T-cell (primary cell): ENCODE data around the gene MZT1. TPM values are rescaled to one million over a fixed set of nuclear protein-coding genes. Genes with fewer than 3 reads are reported as not detected.

ENCODE experiments used
- ATAC-seq, 4 experiments: fragments of 200-7000 bp in 3 of 4; fragments of 150-1000 bp in 1 of 4; cut with Tn5 transposase; replicated peaks in 1 of 4; 1 replicate in 3 of 4; 2 replicates in 1 of 4; pipeline ENCODE4 v1.10.0; 2021; ENCODE audit warnings: moderate library complexity in 3 of 4, mild to moderate bottlenecking in 2 of 4, moderate number of reproducible peaks in 1 of 4
- CTCF ChIA-PET, 2 donors: fragments of 300-600 bp; sonication (Branson Sonifier 250); formaldehyde crosslinking; loops; one replicate each; lab custom pipeline; 2022; ENCODE audit warnings: antibody characterized with exemption in 2 of 2; lab: Charles Lee
- POLR2A ChIA-PET, 2 donors: fragments of 300-600 bp; sonication (Branson Sonifier 250); formaldehyde crosslinking; loops; one replicate each; lab custom pipeline; 2022; ENCODE audit warnings: antibody characterized with exemption in 2 of 2; lab: Charles Lee
- DNase-seq, 35 experiments: peaks; one replicate each; pipeline versions ENCODE4 v3.0.0 to v3.0.0-alpha.2; 2013 to 2023
- H3K27ac ChIP-seq: one replicate; pipeline ENCODE4 v1.5.1; 2013; ENCODE audit warnings: low read length
- H3K27me3 ChIP-seq, 2 experiments: replicated peaks in 1 of 2; 1 replicate in 1 of 2; 2 replicates in 1 of 2; pipeline versions ENCODE4 v1.6.1 to v1.7.0; 2013; ENCODE audit warnings: low read length in 1 of 2, mixed read lengths in 1 of 2; ENCODE audit not compliant: control insufficient read depth in 2 of 2, insufficient read depth in 2 of 2; ENCODE audit errors: extremely low read depth in 1 of 2
- H3K36me3 ChIP-seq, 2 donors: 1 replicate in 1 of 2; 2 replicates in 1 of 2; pipeline versions ENCODE4 v1.6.1 to v1.7.0; 2013; ENCODE audit warnings: low read length in 1 of 2; ENCODE audit not compliant: control insufficient read depth in 2 of 2, insufficient read depth in 1 of 2; ENCODE audit errors: extremely low read depth in 1 of 2
- H3K4me1 ChIP-seq, 2 experiments: 1 replicate in 1 of 2; 2 replicates in 1 of 2; pipeline versions ENCODE4 v1.6.1 to v1.7.0; 2013; ENCODE audit warnings: low read length in 2 of 2, mixed read lengths in 1 of 2; ENCODE audit not compliant: insufficient read depth in 2 of 2, control insufficient read depth in 1 of 2; ENCODE audit errors: extremely low read depth in 1 of 2
- H3K4me3 ChIP-seq, 2 donors: 1 replicate in 1 of 2; 2 replicates in 1 of 2; pipeline versions ENCODE4 v1.5.1 to v1.7.0; 2013; ENCODE audit warnings: mild to moderate bottlenecking in 2 of 2, low read length in 1 of 2, moderate library complexity in 1 of 2; ENCODE audit not compliant: control insufficient read depth in 1 of 2; ENCODE audit errors: extremely low read depth in 1 of 2
- H3K9me3 ChIP-seq: 2 replicates; pipeline ENCODE4 v1.7.0; 2013
- H3K27ac Mint-ChIP-seq, 2 donors: one replicate each; pipeline ENCODE4 v1.8.0; 2020 to 2021; ENCODE audit warnings: mild to moderate bottlenecking in 2 of 2, mixed read lengths in 2 of 2
- H3K27me3 Mint-ChIP-seq, 2 donors: one replicate each; pipeline ENCODE4 v1.8.0; 2021 to 2022; ENCODE audit warnings: mixed read lengths in 2 of 2
- H3K36me3 Mint-ChIP-seq: one replicate; pipeline ENCODE4 v1.8.0; 2021; ENCODE audit warnings: mixed read lengths
- H3K4me1 Mint-ChIP-seq, 3 donors: one replicate each; pipeline ENCODE4 v1.8.0; 2020 to 2022; ENCODE audit warnings: mixed read lengths in 3 of 3, mild to moderate bottlenecking in 1 of 3
- H3K4me3 Mint-ChIP-seq, 3 donors: one replicate each; pipeline ENCODE4 v1.8.0; 2020 to 2022; ENCODE audit warnings: mild to moderate bottlenecking in 3 of 3, mixed read lengths in 3 of 3, moderate library complexity in 3 of 3
- H3K9me3 Mint-ChIP-seq, 3 donors: one replicate each; pipeline ENCODE4 v1.8.0; 2020 to 2022; ENCODE audit warnings: mixed read lengths in 3 of 3
- WGBS: methylation state at CpG from one replicate; pipeline ENCODE4 v1.1.5; 2013; ENCODE audit warnings: missing lambda C conversion rate; ENCODE audit not compliant: insufficient coverage; 5-methylcytosine and 5-hydroxymethylcytosine counted together
- total RNA-seq, 35 experiments: library from RNA in 6 of 35; stranded (reverse) in 6 of 35; fragments of 120-200 nt in 1 of 35; gene quantifications; one replicate each; pipeline versions ENCODE4 v1.2.1 to v1.2.4 and lab custom pipeline; 2013 to 2026

MZT1 gene
- 1 to 10 TPM; 4.8 to 7.1 (median 6.1) TPM for total RNA-seq
- total RNA-seq (2013): 10.4 TPM
- total RNA-seq (lab: John Stamatoyannopoulos, UW): 6.6 to 71.5 (median 15.0) reads per million in 29 experiments

GRCh38 chr13:72727417-72728289 is at the start of gene MZT1, which contains the start of gene BORA:
Gene MZT1 (minus strand): TSS chr13:72727629. CDS start chr13:72727602, 27 bp downstream.
Gene BORA (plus strand): TSS chr13:72727923. CDS start chr13:72728941, 1,018 bp downstream.
- peak; percentile 88 to 97 (median 93) for DNase-seq
- peak within 1 kb of the TSS; percentile 90 to 93 (median 93) for H3K4me3 Mint-ChIP-seq
- Histone ChIP-seq H3K36me3 (peaks cover 0 to 4% of the 10 kb centered on the region in 2 donors), H3K4me1 (peaks cover 16 to 17% of the 10 kb centered on the region in 2 experiments), H3K27me3 (no peaks in the 10 kb centered on the region), H3K9me3 (no peaks in the 10 kb centered on the region), H3K4me3 (peak within 1 kb of the TSS; percentile 94), H3K27ac (peak within 1 kb of the TSS; percentile 47)
- WGBS: under 1% methylated on average over 59 of the region's 71 CpGs
- no peaks in the 10 kb centered on the region for H3K27me3 Mint-ChIP-seq
- CTCF ChIA-PET: no interaction called here
- H3K27ac Mint-ChIP-seq: peak within 1 kb of the TSS; percentile 80 to 86
- H3K9me3 Mint-ChIP-seq: no peaks in the 10 kb centered on the region
- H3K36me3 Mint-ChIP-seq: peaks cover 29% of the 10 kb centered on the region
- POLR2A ChIA-PET: interaction anchor here in 1 of 2 donors (0.5 kb wide), 1 partner anchor 51 kb away, joined by 4 read pairs; no protein-coding TSS in a partner anchor
- peak; percentile 93 to 98 (median 95) for ATAC-seq
- H3K4me1 Mint-ChIP-seq: peaks cover 51 to 67% (median 58%) of the 10 kb centered on the region in 3 donors

- no peak for ATAC-seq
- Mint-ChIP-seq H3K4me1 (peaks cover 17 to 24% (median 22%) of the 10 kb centered on the region in 3 donors), H3K27ac (no peak overlapping the region), H3K4me3 (no peak overlapping the region), H3K9me3 (no peaks in the 10 kb centered on the region), H3K36me3 (peaks cover 66% of the 10 kb centered on the region), H3K27me3 (no peaks in the 10 kb centered on the region)
- Histone ChIP-seq H3K27me3 (no peaks in the 10 kb centered on the region), H3K27ac (no peak overlapping the region), H3K9me3 (no peaks in the 10 kb centered on the region), H3K4me1 (peaks cover under 1 to 5% of the 10 kb centered on the region in 2 experiments), H3K36me3 (peaks cover 0 to 90% of the 10 kb centered on the region in 2 donors), H3K4me3 (no peak overlapping the region)
- DNase-seq: no peak
- ChIA-PET POLR2A (no interaction called here), CTCF (no interaction called here)
- no CpG with 5 or more reads among the region's 2 CpGs for WGBS
Observed at GRCh38 chr13:72774019-72774418, 46.6 kb upstream of the MZT1 start.

GRCh38 chr13:72763411-72763810 is 36.0 kb upstream of the MZT1 start:
- ATAC-seq: no peak
- Histone ChIP-seq H3K4me1 (no peaks in the 10 kb centered on the region), H3K9me3 (no peaks in the 10 kb centered on the region), H3K27me3 (no peaks in the 10 kb centered on the region), H3K4me3 (no peak overlapping the region), H3K27ac (no peak overlapping the region), H3K36me3 (peaks cover 3 to 90% of the 10 kb centered on the region in 2 donors)
- CTCF ChIA-PET: no interaction called here
- Mint-ChIP-seq H3K27me3 (no peaks in the 10 kb centered on the region), H3K4me1 (peaks cover 0 to 1% (median 0%) of the 10 kb centered on the region in 3 donors), H3K27ac (no peak overlapping the region), H3K36me3 (peaks cover 61% of the 10 kb centered on the region), H3K9me3 (no peaks in the 10 kb centered on the region), H3K4me3 (no peak overlapping the region)
- WGBS: no CpG with 5 or more reads among the region's 2 CpGs
- POLR2A ChIA-PET: no interaction called here
- no peak for DNase-seq

GRCh38 chr13:72760189-72760588 is 32.8 kb upstream of the MZT1 start:
- no peak overlapping the region for H3K4me3 ChIP-seq
- no CpG with 5 or more reads among the region's 3 CpGs for WGBS
- no peaks in the 10 kb centered on the region for H3K4me1 ChIP-seq
- CTCF ChIA-PET: no interaction called here
- peaks cover 2 to 88% of the 10 kb centered on the region in 2 donors for H3K36me3 ChIP-seq
- H3K4me1 Mint-ChIP-seq: peaks cover 0 to 4% (median 1%) of the 10 kb centered on the region in 3 donors
- no peaks in the 10 kb centered on the region for H3K9me3 Mint-ChIP-seq
- no peak for ATAC-seq
- H3K27ac ChIP-seq: no peak overlapping the region
- DNase-seq: no peak
- no peaks in the 10 kb centered on the region for H3K27me3 ChIP-seq
- no peaks in the 10 kb centered on the region for H3K27me3 Mint-ChIP-seq
- H3K27ac Mint-ChIP-seq: no peak overlapping the region
- H3K4me3 Mint-ChIP-seq: no peak overlapping the region
- no peaks in the 10 kb centered on the region for H3K9me3 ChIP-seq
- H3K36me3 Mint-ChIP-seq: peaks cover 47% of the 10 kb centered on the region
- POLR2A ChIA-PET: no interaction called here

- Mint-ChIP-seq H3K9me3 (no peaks in the 10 kb centered on the region), H3K36me3 (peaks cover 46% of the 10 kb centered on the region), H3K4me1 (peaks cover 1 to 4% (median 4%) of the 10 kb centered on the region in 3 donors), H3K27ac (no peak overlapping the region), H3K4me3 (no peak overlapping the region), H3K27me3 (no peaks in the 10 kb centered on the region)
- no peak overlapping the region for H3K4me3 ChIP-seq
- no CpG with 5 or more reads among the region's 4 CpGs for WGBS
- no peaks in the 10 kb centered on the region for H3K4me1 ChIP-seq
- no peak for ATAC-seq
- peaks cover 7 to 77% of the 10 kb centered on the region in 2 donors for H3K36me3 ChIP-seq
- DNase-seq: no peak
- no peaks in the 10 kb centered on the region for H3K27me3 ChIP-seq
- ChIA-PET POLR2A (no interaction called here), CTCF (interaction anchor here in 1 of 2 donors (0.7 to 0.8 kb wide), 2 partner anchors 8 to 33 kb away, joined by 3 to 4 read pairs; no protein-coding TSS in a partner anchor)
- H3K9me3 ChIP-seq: no peaks in the 10 kb centered on the region
- no peak overlapping the region for H3K27ac ChIP-seq
Observed at GRCh38 chr13:72757792-72758535, 30.5 kb upstream of the MZT1 start.

GRCh38 chr13:72754111-72754510 is 26.7 kb upstream of the MZT1 start:
- no peak overlapping the region for H3K27ac Mint-ChIP-seq
- H3K4me1 Mint-ChIP-seq: peaks cover 4 to 18% (median 7%) of the 10 kb centered on the region in 3 donors
- peaks cover 0 to 2% (median 0%) of the 10 kb centered on the region in 3 donors for H3K9me3 Mint-ChIP-seq
- H3K27me3 Mint-ChIP-seq: no peaks in the 10 kb centered on the region
- H3K4me3 Mint-ChIP-seq: no peak overlapping the region
- ATAC-seq: no peak
- DNase-seq: no peak
- Histone ChIP-seq H3K4me1 (no peaks in the 10 kb centered on the region), H3K4me3 (no peak overlapping the region), H3K36me3 (peaks cover 7 to 72% of the 10 kb centered on the region in 2 donors), H3K9me3 (no peaks in the 10 kb centered on the region), H3K27ac (no peak overlapping the region), H3K27me3 (no peaks in the 10 kb centered on the region)
- CTCF ChIA-PET: no interaction called here
- POLR2A ChIA-PET: no interaction called here
- peaks cover 50% of the 10 kb centered on the region for H3K36me3 Mint-ChIP-seq
- 98% methylated on average over 5 of the region's 6 CpGs for WGBS
